GM12873 (cell line): ENCODE results near the gene SLC16A5.

Experiments
- CTCF ChIP-seq: IDR thresholded peaks from 2 replicates; pipeline ENCODE4 v1.5.1; 2012; ENCODE audit warnings: low read depth, mild to moderate bottlenecking, moderate library complexity, low read length, control low read depth; ENCODE audit not compliant: insufficient read depth; ENCODE audit errors: missing control alignments

The SLC16A5 gene

GRCh38 chr17:75061618-75062017, 26.1 kb upstream of the SLC16A5 start:
- no peak for TF ChIP-seq CTCF

GRCh38 chr17:75063201-75063600, 24.6 kb upstream of the SLC16A5 start:
- no peak for TF ChIP-seq CTCF

GRCh38 chr17:75063626-75064025, 24.1 kb upstream of the SLC16A5 start:
- peak; percentile 6 for TF ChIP-seq CTCF

- TF ChIP-seq CTCF, result no peak
These were observed 23.7 kb upstream of the SLC16A5 start for GRCh38 chr17:75064040-75064439.

- no peak for TF ChIP-seq CTCF
These were observed 23.3 kb upstream of the SLC16A5 start for GRCh38 chr17:75064460-75064859.

GRCh38 chr17:75064867-75065561, 22.7 kb upstream of the SLC16A5 start:
- TF ChIP-seq CTCF, result no peak

- TF ChIP-seq CTCF, result no peak
These were observed 22.1 kb upstream of the SLC16A5 start for GRCh38 chr17:75065562-75066151.
